ENCODE data around the gene HERPUD2. TPM values are rescaled to one million over a fixed set of nuclear protein-coding genes. Genes with fewer than 3 reads are reported as not detected.

The HERPUD2 gene
- total RNA-seq, 4 donors from 2014 or later = 17.6 to 118 (median 37.7) TPM

DNA sequence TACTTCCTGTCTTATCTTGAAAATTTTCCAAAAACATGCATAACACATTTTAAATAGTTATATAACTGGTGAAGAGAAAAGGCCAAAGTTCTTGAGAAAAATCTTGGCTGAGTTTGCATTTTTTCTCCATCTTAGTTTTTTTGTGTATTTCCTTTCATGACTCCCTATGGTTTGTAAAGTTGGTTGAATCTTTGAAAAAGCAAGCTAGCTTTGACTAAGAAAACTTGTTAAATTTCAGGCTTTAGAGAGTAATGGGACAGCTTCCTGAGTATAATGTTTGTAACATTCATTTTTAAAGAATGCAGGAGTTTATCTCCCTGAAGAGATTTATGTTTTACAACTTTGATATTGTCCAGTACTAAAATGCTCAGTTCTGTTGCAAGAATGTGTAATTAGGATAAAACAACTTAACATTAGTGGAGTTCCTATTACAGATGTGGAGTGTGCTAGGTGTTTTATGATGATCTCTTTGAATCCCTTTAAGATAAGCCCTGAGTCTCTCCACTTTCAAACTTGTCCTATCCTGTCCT lies 11.1 kb upstream of the HERPUD2 start:
- no peak for DNase-seq
- Histone ChIP-seq H3K27ac (no peak overlapping the region), H3K36me3 (no peaks in the 10 kb centered on the region), H3K4me1 (peaks cover 0 to 8% (median 3%) of the 10 kb centered on the region in 4 donors), H3K4me3 (no peak overlapping the region), H3K27me3 (no peaks in the 10 kb centered on the region), H3K9me3 (no peaks in the 10 kb centered on the region)
- TF ChIP-seq POLR2A (IDR thresholded peaks at IDR 0.05) (no peak), POLR2AphosphoS5 (IDR thresholded peaks at IDR 0.05) (no peak), EP300 (IDR thresholded peaks at IDR 0.05; ENCODE audit: low read depth) (no peak)
- TF ChIP-seq, protein P1, sequence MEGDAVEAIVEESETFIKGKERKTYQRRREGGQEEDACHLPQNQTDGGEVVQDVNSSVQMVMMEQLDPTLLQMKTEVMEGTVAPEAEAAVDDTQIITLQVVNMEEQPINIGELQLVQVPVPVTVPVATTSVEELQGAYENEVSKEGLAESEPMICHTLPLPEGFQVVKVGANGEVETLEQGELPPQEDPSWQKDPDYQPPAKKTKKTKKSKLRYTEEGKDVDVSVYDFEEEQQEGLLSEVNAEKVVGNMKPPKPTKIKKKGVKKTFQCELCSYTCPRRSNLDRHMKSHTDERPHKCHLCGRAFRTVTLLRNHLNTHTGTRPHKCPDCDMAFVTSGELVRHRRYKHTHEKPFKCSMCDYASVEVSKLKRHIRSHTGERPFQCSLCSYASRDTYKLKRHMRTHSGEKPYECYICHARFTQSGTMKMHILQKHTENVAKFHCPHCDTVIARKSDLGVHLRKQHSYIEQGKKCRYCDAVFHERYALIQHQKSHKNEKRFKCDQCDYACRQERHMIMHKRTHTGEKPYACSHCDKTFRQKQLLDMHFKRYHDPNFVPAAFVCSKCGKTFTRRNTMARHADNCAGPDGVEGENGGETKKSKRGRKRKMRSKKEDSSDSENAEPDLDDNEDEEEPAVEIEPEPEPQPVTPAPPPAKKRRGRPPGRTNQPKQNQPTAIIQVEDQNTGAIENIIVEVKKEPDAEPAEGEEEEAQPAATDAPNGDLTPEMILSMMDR (IDR thresholded peaks at IDR 0.05) = no peak
- intact Hi-C loops (cut with DNase I; ENCODE audit: low total_unique reads) (no loop called here), in situ Hi-C loops (cut with MboI; ENCODE audit: low pct_ligation_motif_present in 1 of 4, low pct_unique_long_range_greater_than_20kb in 1 of 4, low sequenced_read_pairs in 3 of 4) (loop anchor here in 3 of 4 donors (5.0 to 25.0 kb wide), 4 partner anchors 106 to 606 kb away; partner anchors contain the start of gene SEPTIN7 (in 1 of the 3))

DNA sequence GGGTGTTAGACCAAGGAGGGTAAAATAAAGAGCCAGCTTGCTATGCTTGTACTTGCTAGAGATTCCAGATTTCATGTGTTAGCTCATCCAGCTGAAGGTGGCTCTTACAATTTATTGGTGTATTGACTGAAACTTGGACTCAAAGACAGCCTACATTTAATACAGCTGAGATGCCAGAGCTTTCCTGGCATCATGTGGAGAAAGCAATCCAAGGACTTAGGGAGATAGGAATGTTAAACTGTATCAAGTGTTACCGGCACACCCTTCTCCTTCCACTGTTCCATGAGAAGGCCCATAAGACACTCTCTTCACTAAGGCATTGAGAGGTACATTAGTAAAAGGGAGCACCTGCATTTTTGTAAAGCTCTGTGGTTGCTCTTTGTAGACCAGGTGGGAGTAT lies 9.3 kb upstream of the HERPUD2 start:
- in situ Hi-C loops (cut with MboI; ENCODE audit: low pct_ligation_motif_present in 1 of 4, low pct_unique_long_range_greater_than_20kb in 1 of 4, low sequenced_read_pairs in 3 of 4) (loop anchor here in 1 of 4 donors (25.0 kb wide), 3 partner anchors 108 to 608 kb away; partner anchors contain the start of gene SEPTIN7), intact Hi-C loops (cut with DNase I; ENCODE audit: low total_unique reads) (no loop called here)
- TF ChIP-seq POLR2A (IDR thresholded peaks at IDR 0.05) (no peak), POLR2AphosphoS5 (IDR thresholded peaks at IDR 0.05) (no peak), EP300 (IDR thresholded peaks at IDR 0.05; ENCODE audit: low read depth) (no peak)
- TF ChIP-seq, protein P1 (IDR thresholded peaks at IDR 0.05) = no peak
- H3K27ac ChIP-seq = no peak overlapping the region
- no peaks in the 10 kb centered on the region for H3K9me3 ChIP-seq
- H3K4me3 ChIP-seq = no peak overlapping the region
- DNase-seq = no peak
- H3K27me3 ChIP-seq = no peaks in the 10 kb centered on the region
- peaks cover 0 to 2% (median 0%) of the 10 kb centered on the region in 4 donors for H3K4me1 ChIP-seq
- WGBS, 2 donors (ENCODE audit: low coverage in 1 of 2) = 91 to 100% methylated on average over 1 of the region's 1 CpG
- H3K36me3 ChIP-seq = no peaks in the 10 kb centered on the region

DNA sequence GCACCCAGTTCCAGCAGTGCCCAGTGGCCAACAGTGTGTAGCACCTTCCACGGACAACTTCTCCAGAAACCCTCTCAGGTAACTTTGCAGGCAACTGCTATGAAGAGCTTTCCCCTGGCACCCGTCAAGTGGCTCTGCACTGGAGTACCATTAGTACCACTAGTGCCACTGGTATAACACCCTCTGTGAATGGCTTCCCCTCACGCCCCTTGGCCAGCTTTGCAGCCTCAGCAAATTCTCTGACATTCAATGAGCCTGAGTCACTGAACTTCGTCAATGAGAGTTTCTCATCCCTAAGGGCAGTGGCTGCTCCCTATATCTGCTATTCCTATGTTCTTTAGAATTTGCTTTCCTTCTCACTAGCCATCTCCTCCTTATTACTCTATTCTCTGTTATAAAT lies 7.6 kb upstream of the HERPUD2 start:
- Histone ChIP-seq H3K27me3 (no peaks in the 10 kb centered on the region), H3K36me3 (no peaks in the 10 kb centered on the region), H3K9me3 (no peaks in the 10 kb centered on the region), H3K4me3 (no peak overlapping the region), H3K27ac (no peak overlapping the region), H3K4me1 (no peaks in the 10 kb centered on the region)
- intact Hi-C loops (cut with DNase I; ENCODE audit: low total_unique reads) (no loop called here), in situ Hi-C loops (cut with MboI; ENCODE audit: low pct_ligation_motif_present in 1 of 4, low pct_unique_long_range_greater_than_20kb in 1 of 4, low sequenced_read_pairs in 3 of 4) (loop anchor here in 1 of 4 donors (25.0 kb wide), 3 partner anchors 110 to 610 kb away; partner anchors contain the start of gene SEPTIN7)
- TF ChIP-seq POLR2AphosphoS5 (IDR thresholded peaks at IDR 0.05) (no peak), POLR2A (IDR thresholded peaks at IDR 0.05) (no peak)
- 96 to 100% methylated on average over 1 to 4 of the region's 4 CpGs for WGBS, 2 donors (ENCODE audit: low coverage in 1 of 2)
- no peak for DNase-seq

DNA sequence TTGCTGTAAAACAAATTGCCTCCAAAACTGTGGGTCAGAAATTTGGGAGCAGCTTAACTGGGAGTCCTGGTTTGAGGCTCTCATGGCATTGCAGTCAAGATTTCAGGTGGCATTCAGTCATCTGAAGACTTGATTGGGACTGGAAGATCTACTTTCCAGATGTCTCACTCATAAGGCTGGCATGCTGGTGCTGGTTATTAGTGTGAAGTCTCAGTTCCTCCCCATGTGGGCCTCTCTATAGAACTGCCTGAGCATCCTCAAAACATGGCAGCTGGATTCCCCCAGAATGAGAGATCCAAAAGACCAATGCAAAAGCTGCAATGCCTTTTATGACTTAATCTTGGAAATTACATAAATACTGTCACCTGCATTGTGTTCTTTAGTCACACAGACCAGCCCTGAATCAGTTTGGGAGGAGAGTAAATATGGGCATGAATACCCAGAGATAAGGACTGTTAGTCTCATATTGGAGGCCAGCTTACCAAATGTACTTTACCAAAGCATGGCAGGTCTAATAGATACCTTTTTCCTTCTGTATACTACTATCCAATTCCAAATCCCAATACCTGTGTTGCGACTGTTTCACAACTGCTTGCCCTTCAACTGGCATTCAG lies 6.5 kb upstream of the HERPUD2 start:
- intact Hi-C loops (cut with DNase I; ENCODE audit: low total_unique reads) = no loop called here
- in situ Hi-C loops (cut with MboI; ENCODE audit: low pct_ligation_motif_present in 1 of 4, low pct_unique_long_range_greater_than_20kb in 1 of 4, low sequenced_read_pairs in 3 of 4) = loop anchor here in 1 of 4 donors (25.0 kb wide), 3 partner anchors 111 to 611 kb away; partner anchors contain the start of gene SEPTIN7
- DNase-seq = no peak

More for the DNA sequence above, 6.5 kb upstream of the HERPUD2 start:
- WGBS, 2 donors (ENCODE audit: low coverage in 1 of 2) = 97 to 100% methylated on average over 1 of the region's 1 CpG
- TF ChIP-seq POLR2AphosphoS5 (IDR thresholded peaks at IDR 0.05) (no peak), POLR2A (IDR thresholded peaks at IDR 0.05) (no peak), EP300 (IDR thresholded peaks at IDR 0.05; ENCODE audit: low read depth) (no peak)
- TF ChIP-seq, protein P1 (IDR thresholded peaks at IDR 0.05) = no peak
- no peaks in the 10 kb centered on the region for H3K4me1 ChIP-seq
- H3K27ac ChIP-seq = no peak overlapping the region
- no peaks in the 10 kb centered on the region for H3K36me3 ChIP-seq
- H3K4me3 ChIP-seq = no peak overlapping the region
- H3K9me3 ChIP-seq = no peaks in the 10 kb centered on the region
- H3K27me3 ChIP-seq = no peaks in the 10 kb centered on the region

All from transverse colon (tissue), 4 donors.